Measurements from ENCODE around the gene RNASE4. TPM values are rescaled to one million over a fixed set of nuclear protein-coding genes. Genes with fewer than 3 reads are reported as not detected.
"Not testable (repeated sequence)": the region's sequence is repeated elsewhere in the genome, so short reads cannot be mapped to it uniquely, and the experiment has no call there.

The RNASE4 gene
- total and polyA plus RNA-seq, 2 donors (not counting 3 experiments of a cell fraction or from before 2014, with no cell fraction given): 6.9 to 27.4 TPM

GRCh38 chr14:20723488-20723887, 39.1 kb downstream of the RNASE4 start:
- FAIRE-seq (no peak), DNase-seq (ENCODE audit: low read depth, low spot score) (no peak)
- no TSS peak for BruUV-seq (replicated peaks)
- POLR2A ChIA-PET: no interaction called here
- no peak overlapping the region for H2AFZ ChIP-seq (ENCODE audit: low read depth, low read length)
- H3K9me3 ChIP-seq (replicated peaks; ENCODE audit: control insufficient read depth, insufficient read depth, low read length): no peaks in the 10 kb centered on the region
- H3K27ac ChIP-seq (ENCODE audit: insufficient read depth, low read depth, low read length): no peak overlapping the region
- CTCF ChIA-PET: interaction anchor here (1.4 kb wide), 1 partner anchor 132 kb away, joined by 3 read pairs; no protein-coding TSS in a partner anchor
- dilution Hi-C loops (cut with MboI; ENCODE audit: extremely low pct_ligation_motif_present, low sequenced_read_pairs): no loop called here
- peaks cover 23 to 40% of the 10 kb centered on the region in 2 experiments for H3K27me3 ChIP-seq (ENCODE audit: control insufficient read depth in 2 of 2, insufficient read depth in 2 of 2, low read length in 2 of 2)
- peak; percentile 67 for TF ChIP-seq EZH2 (IDR thresholded peaks at IDR 0.05; ENCODE audit: borderline replicate concordance, low read depth, low read length, severe bottlenecking)
- no peak for TF ChIP-seq JUN (IDR thresholded peaks at IDR 0.05; ENCODE audit: borderline replicate concordance, insufficient read depth, insufficient read length, low read depth)
- no peak for TF ChIP-seq MAX (IDR thresholded peaks at IDR 0.05; ENCODE audit: insufficient read depth, insufficient read length)
- no peak overlapping the region for H3K9ac ChIP-seq (replicated peaks; ENCODE audit: extremely low read depth, insufficient read depth, low read length)
- H3K4me2 ChIP-seq (ENCODE audit: insufficient read depth, low read length): no peak overlapping the region
- no peaks in the 10 kb centered on the region for H3K36me3 ChIP-seq (ENCODE audit: control insufficient read depth in 2 of 2, extremely low read depth in 1 of 2, insufficient read depth in 2 of 2, low read length in 2 of 2)
- no peaks in the 10 kb centered on the region for H3K79me2 ChIP-seq (ENCODE audit: control insufficient read depth, insufficient read depth, low read length)
- H3K9me1 ChIP-seq (replicated peaks; ENCODE audit: control insufficient read depth, extremely low read depth, insufficient read depth, low read length): no peaks in the 10 kb centered on the region
- no peak overlapping the region for H3K4me3 ChIP-seq (replicated peaks in 1 of 3; ENCODE audit: insufficient read depth in 1 of 3, low read depth in 1 of 3, low read length in 3 of 3)
- intact Hi-C loops (cut with micrococcal nuclease): no loop called here
- H3K4me1 ChIP-seq (ENCODE audit: control insufficient read depth, extremely low read depth, insufficient read depth, low read length): no peaks in the 10 kb centered on the region
- no peaks in the 10 kb centered on the region for H4K20me1 ChIP-seq (replicated peaks; ENCODE audit: control insufficient read depth, extremely low read depth, insufficient read depth, low read length)

- H2AFZ ChIP-seq (ENCODE audit: low read depth, low read length); dilution Hi-C loops (cut with MboI; ENCODE audit: extremely low pct_ligation_motif_present, low sequenced_read_pairs); POLR2A ChIA-PET; H3K36me3 ChIP-seq (ENCODE audit: control insufficient read depth in 2 of 2, extremely low read depth in 1 of 2, insufficient read depth in 2 of 2, low read length in 2 of 2); H3K4me2 ChIP-seq (ENCODE audit: insufficient read depth, low read length); intact Hi-C loops (cut with micrococcal nuclease); H3K4me3 ChIP-seq (replicated peaks in 1 of 3; ENCODE audit: insufficient read depth in 1 of 3, low read depth in 1 of 3, low read length in 3 of 3); H3K27ac ChIP-seq (ENCODE audit: insufficient read depth, low read depth, low read length); H3K9me1 ChIP-seq (replicated peaks; ENCODE audit: control insufficient read depth, extremely low read depth, insufficient read depth, low read length); FAIRE-seq; DNase-seq (ENCODE audit: low read depth, low spot score); H3K79me2 ChIP-seq (ENCODE audit: control insufficient read depth, insufficient read depth, low read length); H4K20me1 ChIP-seq (replicated peaks; ENCODE audit: control insufficient read depth, extremely low read depth, insufficient read depth, low read length); BruUV-seq (replicated peaks); H3K9me3 ChIP-seq (replicated peaks; ENCODE audit: control insufficient read depth, insufficient read depth, low read length); H3K4me1 ChIP-seq (ENCODE audit: control insufficient read depth, extremely low read depth, insufficient read depth, low read length); H3K9ac ChIP-seq (replicated peaks; ENCODE audit: extremely low read depth, insufficient read depth, low read length); CTCF ChIA-PET: not testable (repeated sequence)
- peaks cover 27 to 47% of the 10 kb centered on the region in 2 experiments for H3K27me3 ChIP-seq (ENCODE audit: control insufficient read depth in 2 of 2, insufficient read depth in 2 of 2, low read length in 2 of 2)
Measured at GRCh38 chr14:20726121-20726520, 41.8 kb downstream of the RNASE4 start.
